Measurements from ENCODE around the gene SF3B6. TPM values are rescaled to one million over a fixed set of nuclear protein-coding genes. Genes with fewer than 3 reads are reported as not detected.

The SF3B6 gene
- total and polyA plus RNA-seq, 2 experiments from 2014 or later = 88.5 to 238 TPM

GRCh38 chr2:24082787-24083566 lies 6.9 kb upstream of the SF3B6 start:
- TF ChIP-seq, protein P1, sequence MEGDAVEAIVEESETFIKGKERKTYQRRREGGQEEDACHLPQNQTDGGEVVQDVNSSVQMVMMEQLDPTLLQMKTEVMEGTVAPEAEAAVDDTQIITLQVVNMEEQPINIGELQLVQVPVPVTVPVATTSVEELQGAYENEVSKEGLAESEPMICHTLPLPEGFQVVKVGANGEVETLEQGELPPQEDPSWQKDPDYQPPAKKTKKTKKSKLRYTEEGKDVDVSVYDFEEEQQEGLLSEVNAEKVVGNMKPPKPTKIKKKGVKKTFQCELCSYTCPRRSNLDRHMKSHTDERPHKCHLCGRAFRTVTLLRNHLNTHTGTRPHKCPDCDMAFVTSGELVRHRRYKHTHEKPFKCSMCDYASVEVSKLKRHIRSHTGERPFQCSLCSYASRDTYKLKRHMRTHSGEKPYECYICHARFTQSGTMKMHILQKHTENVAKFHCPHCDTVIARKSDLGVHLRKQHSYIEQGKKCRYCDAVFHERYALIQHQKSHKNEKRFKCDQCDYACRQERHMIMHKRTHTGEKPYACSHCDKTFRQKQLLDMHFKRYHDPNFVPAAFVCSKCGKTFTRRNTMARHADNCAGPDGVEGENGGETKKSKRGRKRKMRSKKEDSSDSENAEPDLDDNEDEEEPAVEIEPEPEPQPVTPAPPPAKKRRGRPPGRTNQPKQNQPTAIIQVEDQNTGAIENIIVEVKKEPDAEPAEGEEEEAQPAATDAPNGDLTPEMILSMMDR (IDR thresholded peaks at IDR 0.05; ENCODE audit: low read depth, low read length) = no peak
- no peaks in the 10 kb centered on the region for H3K27me3 ChIP-seq
- peak overlapping the region; percentile 84 for H3K27ac ChIP-seq
- peak overlapping the region; percentile 45 for H3K4me3 ChIP-seq
- H3K36me3 ChIP-seq = peaks cover 3% of the 10 kb centered on the region
- H3K9me3 ChIP-seq (ENCODE audit: low read depth) = no peaks in the 10 kb centered on the region
- DNase-seq (ENCODE audit: low read depth in 1 of 2, low spot score in 1 of 2) = no peak
- peaks cover 4% of the 10 kb centered on the region for H3K4me1 ChIP-seq (ENCODE audit: low read depth)

DNA sequence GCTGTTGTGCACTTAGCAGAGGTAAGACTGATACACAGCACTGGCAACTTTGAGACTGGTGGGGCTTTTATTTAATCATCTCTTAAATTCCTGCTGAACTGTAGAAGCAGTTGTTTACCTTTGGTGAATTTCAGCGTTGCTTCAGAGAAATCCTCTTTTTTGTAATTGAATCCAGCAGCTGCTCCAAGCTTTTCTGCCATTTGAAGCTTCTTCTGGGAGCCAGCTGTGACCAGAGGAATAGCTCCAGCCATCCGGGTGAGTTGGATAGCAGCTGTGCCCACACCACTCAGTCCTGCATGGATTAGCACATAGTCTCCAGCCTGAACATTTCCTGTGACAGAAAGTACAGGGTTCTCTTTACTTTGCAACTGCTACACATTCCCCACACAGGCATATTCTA lies 4.6 kb upstream of the SF3B6 start:
- TF ChIP-seq, protein P1 (IDR thresholded peaks at IDR 0.05; ENCODE audit: low read depth, low read length) = no peak
- H3K4me1 ChIP-seq (ENCODE audit: low read depth) = peaks cover 4% of the 10 kb centered on the region
- H3K9me3 ChIP-seq (ENCODE audit: low read depth) = no peaks in the 10 kb centered on the region
- H3K36me3 ChIP-seq = peaks cover 3% of the 10 kb centered on the region
- H3K27me3 ChIP-seq = no peaks in the 10 kb centered on the region
- no peak overlapping the region for H3K4me3 ChIP-seq
- DNase-seq (ENCODE audit: low read depth in 1 of 2, low spot score in 1 of 2) = no peak
- H3K27ac ChIP-seq = no peak overlapping the region

DNA sequence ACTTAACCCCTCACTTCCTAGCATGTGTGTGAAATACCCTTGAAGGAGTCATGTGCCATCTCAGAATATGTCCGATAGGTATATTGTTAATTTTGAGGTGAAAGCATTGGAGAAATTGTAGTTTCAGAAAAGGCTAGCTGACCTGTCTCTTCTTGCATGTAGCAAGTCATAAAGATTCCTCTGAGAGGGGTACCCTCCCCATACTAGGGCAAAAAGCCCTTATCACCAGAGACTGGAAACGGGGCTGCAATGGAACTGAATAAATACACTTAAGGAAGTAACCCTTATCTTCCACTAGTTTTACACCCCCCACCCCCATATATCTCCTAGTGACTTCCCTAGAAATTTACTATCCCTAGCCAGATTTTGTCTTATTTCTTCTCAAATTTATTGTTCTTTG lies 1.8 kb upstream of the SF3B6 start:
- Histone ChIP-seq H3K4me1 (ENCODE audit: low read depth) (no peaks in the 10 kb centered on the region), H3K4me3 (no peak overlapping the region), H3K36me3 (peaks cover 10% of the 10 kb centered on the region), H3K9me3 (ENCODE audit: low read depth) (no peaks in the 10 kb centered on the region), H3K27me3 (no peaks in the 10 kb centered on the region), H3K27ac (no peak overlapping the region)
- DNase-seq (ENCODE audit: low read depth in 1 of 2, low spot score in 1 of 2) = no peak
- TF ChIP-seq, protein P1 (IDR thresholded peaks at IDR 0.05; ENCODE audit: low read depth, low read length) = no peak

DNA sequence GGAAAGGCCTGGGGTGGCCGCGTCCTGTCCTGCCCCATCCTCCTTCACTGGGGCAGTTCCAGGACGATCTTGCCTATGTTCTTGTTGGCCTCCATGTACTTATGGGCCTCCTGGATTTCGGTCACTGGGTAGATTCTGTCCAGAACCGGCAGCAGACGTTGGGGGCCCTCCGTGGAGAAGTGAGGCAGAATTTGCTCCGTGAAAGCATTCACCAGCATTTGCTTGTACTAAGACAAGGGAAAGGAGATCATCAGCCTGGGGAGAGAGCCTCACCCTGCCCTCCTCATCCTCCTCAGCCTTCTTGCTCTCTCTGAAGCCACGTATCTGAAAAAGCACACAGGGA lies 1.4 kb upstream of the SF3B6 start:
- Histone ChIP-seq H3K36me3 (peaks cover 10% of the 10 kb centered on the region), H3K27ac (peak overlapping the region; percentile 32), H3K27me3 (no peaks in the 10 kb centered on the region), H3K4me3 (peak overlapping the region; percentile 72), H3K9me3 (ENCODE audit: low read depth) (no peaks in the 10 kb centered on the region), H3K4me1 (ENCODE audit: low read depth) (no peaks in the 10 kb centered on the region)
- no peak for DNase-seq (ENCODE audit: low read depth in 1 of 2, low spot score in 1 of 2)
- TF ChIP-seq, protein P1 (IDR thresholded peaks at IDR 0.05; ENCODE audit: low read depth, low read length) = no peak

GRCh38 chr2:24076849-24077534 lies 866 bp upstream of the SF3B6 start:
- DNase-seq (ENCODE audit: low read depth in 1 of 2, low spot score in 1 of 2) = peak; percentile 24 to 27

More at GRCh38 chr2:24076849-24077534, 866 bp upstream of the SF3B6 start:
- Histone ChIP-seq H3K4me3 (peak overlapping the region; percentile 72), H3K36me3 (peaks cover 12% of the 10 kb centered on the region), H3K9me3 (ENCODE audit: low read depth) (no peaks in the 10 kb centered on the region), H3K27me3 (no peaks in the 10 kb centered on the region), H3K27ac (peak overlapping the region; percentile 32), H3K4me1 (ENCODE audit: low read depth) (no peaks in the 10 kb centered on the region)
- TF ChIP-seq, protein P1 (IDR thresholded peaks at IDR 0.05; ENCODE audit: low read depth, low read length) = no peak
